ENCODE results near the gene PFKL.

PFKL gene

DNA sequence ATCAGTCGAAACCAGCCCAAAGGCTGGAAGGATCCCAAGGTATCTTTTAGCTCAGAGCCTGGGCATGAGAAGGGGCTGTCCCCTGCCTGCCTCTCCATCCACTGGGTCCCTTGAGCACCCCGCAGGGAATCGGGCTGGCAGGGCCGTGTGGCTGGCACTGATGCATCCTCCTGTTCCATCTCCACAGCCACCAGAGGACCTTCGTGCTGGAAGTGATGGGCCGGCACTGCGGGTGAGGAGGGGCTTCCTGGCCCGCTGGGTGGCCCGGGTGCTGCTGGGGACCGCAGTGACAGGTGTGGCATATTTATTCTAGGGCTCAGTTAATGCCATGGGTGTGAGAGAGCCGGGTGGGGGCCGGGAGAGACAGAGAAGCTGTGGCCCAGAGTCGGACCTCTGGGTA lies 13.6 kb downstream of the PFKL start:
- no peak overlapping the region for H3K4me3 ChIP-seq (ENCODE audit: low read depth, low read length)
- TF ChIP-seq, protein P1, sequence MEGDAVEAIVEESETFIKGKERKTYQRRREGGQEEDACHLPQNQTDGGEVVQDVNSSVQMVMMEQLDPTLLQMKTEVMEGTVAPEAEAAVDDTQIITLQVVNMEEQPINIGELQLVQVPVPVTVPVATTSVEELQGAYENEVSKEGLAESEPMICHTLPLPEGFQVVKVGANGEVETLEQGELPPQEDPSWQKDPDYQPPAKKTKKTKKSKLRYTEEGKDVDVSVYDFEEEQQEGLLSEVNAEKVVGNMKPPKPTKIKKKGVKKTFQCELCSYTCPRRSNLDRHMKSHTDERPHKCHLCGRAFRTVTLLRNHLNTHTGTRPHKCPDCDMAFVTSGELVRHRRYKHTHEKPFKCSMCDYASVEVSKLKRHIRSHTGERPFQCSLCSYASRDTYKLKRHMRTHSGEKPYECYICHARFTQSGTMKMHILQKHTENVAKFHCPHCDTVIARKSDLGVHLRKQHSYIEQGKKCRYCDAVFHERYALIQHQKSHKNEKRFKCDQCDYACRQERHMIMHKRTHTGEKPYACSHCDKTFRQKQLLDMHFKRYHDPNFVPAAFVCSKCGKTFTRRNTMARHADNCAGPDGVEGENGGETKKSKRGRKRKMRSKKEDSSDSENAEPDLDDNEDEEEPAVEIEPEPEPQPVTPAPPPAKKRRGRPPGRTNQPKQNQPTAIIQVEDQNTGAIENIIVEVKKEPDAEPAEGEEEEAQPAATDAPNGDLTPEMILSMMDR (IDR thresholded peaks at IDR 0.05; ENCODE audit: control insufficient read depth, extremely low read depth, insufficient read depth) = no peak
- no peak for DNase-seq (ENCODE audit: low read depth)

DNA sequence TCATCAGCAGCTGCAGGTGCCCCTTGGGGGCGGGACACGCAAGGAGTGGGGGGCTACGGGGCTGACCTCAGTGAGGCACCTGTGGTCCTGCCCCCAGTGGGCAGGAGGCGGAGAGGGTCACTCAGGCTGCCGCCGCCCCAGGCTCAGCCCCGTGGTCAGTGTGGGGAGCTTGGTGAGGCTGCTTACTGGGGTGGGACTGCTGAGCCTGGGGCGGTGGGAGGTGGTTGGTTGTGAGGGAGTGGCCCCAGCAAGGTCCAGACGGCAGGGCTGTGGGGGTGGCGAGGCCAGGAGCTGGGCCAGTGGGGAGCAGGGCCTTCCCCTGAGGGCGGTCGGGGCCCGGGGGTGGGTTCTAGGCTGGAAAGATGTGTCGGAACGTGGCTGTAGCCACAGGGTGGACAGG lies 14.3 kb downstream of the PFKL start:
- TF ChIP-seq, protein P1 (IDR thresholded peaks at IDR 0.05; ENCODE audit: control insufficient read depth, extremely low read depth, insufficient read depth) = no peak
- DNase-seq (ENCODE audit: low read depth) = no peak
- H3K4me3 ChIP-seq (ENCODE audit: low read depth, low read length) = no peak overlapping the region

DNA sequence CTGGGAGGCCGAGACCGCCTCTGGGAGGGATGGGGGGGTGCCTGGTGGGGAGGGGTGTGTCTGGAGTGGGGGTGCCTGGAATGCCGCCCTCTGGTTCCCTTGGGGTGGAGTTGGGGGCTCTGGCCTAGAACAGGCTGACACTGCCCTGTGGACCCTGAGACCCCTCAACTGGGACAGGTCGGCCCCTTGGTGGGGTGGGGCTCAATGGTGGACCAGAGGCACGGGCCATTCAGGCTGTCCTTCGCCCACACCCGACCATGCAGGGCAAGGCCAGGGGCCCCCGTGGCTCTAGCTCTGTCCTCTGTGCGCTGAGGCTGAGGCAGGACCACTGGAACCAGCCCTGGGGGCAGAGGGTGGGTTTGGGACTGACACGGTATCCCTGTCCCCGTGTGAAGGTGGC lies 14.7 kb downstream of the PFKL start:
- TF ChIP-seq, protein P1 (IDR thresholded peaks at IDR 0.05; ENCODE audit: control insufficient read depth, extremely low read depth, insufficient read depth) = no peak
- no peak for DNase-seq (ENCODE audit: low read depth)
- H3K4me3 ChIP-seq (ENCODE audit: low read depth, low read length) = no peak overlapping the region

DNA sequence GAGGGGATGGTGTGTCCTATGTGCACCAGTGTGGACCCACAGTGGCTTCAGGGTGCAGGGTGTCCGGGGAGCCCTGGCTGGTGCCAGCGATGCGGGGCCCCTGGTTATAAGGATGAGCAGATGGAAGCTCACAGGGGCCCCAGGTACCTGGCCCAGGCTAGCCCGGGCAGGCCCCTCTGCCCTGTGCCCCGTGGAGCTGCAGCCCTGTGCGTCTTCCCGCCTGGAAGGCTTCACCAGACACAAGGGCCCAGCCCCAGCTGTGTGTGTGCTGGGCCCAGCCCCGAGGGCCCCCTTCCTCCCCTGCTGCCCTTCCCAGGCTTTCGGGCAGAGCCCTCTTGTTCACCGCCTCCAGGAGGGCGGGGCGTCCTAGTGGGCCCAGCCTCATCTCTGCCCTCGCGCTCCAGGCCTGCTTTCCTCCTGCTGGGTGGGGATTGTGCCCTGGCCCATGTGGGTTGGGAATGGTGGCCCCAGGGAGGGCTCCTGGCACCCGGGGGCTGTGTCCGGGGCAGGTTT lies 15.9 kb downstream of the PFKL start:
- no peak overlapping the region for H3K4me3 ChIP-seq (ENCODE audit: low read depth, low read length)
- TF ChIP-seq, protein P1 (IDR thresholded peaks at IDR 0.05; ENCODE audit: control insufficient read depth, extremely low read depth, insufficient read depth) = no peak
- DNase-seq (ENCODE audit: low read depth) = no peak

DNA sequence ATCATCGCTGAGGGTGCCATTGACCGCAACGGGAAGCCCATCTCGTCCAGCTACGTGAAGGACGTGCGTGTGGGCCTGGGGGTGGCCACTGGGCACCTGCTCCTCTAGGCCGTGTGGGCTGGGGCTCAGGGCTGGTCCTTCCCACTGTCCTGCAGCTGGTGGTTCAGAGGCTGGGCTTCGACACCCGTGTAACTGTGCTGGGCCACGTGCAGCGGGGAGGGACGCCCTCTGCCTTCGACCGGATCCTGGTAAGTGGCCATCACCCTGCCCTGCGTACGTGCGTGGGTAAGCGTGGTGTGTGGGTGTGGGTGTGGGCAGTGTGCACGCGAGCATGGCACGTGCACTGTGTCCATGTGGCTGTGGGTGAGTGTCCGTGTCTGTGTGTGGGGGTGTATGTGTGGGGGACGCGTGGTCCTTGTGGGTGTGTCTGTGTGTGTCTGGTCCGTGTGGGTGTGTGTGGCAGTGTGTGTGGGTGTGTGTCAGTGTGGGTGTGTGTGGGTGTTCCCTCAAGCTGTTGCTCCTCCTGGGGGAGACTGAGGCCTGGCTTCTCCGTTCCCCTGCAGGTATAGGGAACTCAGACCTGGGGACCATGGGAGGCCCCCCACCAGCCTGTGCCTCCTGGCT lies 16.5 kb downstream of the PFKL start:
- TF ChIP-seq, protein P1 (IDR thresholded peaks at IDR 0.05; ENCODE audit: control insufficient read depth, extremely low read depth, insufficient read depth) = no peak
- no peak for DNase-seq (ENCODE audit: low read depth)
- no peak overlapping the region for H3K4me3 ChIP-seq (ENCODE audit: low read depth, low read length)

DNA sequence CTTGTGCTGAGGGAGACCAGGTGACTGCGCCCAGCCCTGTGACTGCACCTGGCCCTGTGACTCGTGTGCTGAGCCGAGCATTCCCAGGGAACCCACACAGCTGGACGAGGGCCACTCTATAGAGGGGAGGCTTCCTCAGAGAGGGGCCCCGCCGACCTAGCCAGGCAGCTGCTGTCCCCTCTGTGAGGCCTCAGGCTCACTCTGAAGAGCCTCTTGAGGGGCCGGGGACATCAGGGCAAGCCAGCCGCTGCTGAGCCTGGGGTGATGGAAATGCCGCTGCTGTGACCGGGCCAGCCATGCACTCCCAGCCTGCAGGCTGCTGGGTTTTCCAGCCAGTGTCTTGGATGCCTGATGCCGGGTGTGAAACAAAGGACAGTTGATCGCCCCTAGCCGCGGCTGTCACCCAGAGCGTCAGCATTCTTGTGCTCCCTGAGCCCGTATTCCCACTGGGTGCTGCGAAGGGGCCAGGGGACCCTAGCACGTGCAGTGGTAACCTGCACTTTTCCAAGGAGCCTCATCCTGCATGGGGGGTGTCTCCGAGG lies 17.5 kb downstream of the PFKL start:
- no peak for DNase-seq (ENCODE audit: low read depth)
- no peak overlapping the region for H3K4me3 ChIP-seq (ENCODE audit: low read depth, low read length)
- TF ChIP-seq, protein P1 (IDR thresholded peaks at IDR 0.05; ENCODE audit: control insufficient read depth, extremely low read depth, insufficient read depth) = no peak

DNA sequence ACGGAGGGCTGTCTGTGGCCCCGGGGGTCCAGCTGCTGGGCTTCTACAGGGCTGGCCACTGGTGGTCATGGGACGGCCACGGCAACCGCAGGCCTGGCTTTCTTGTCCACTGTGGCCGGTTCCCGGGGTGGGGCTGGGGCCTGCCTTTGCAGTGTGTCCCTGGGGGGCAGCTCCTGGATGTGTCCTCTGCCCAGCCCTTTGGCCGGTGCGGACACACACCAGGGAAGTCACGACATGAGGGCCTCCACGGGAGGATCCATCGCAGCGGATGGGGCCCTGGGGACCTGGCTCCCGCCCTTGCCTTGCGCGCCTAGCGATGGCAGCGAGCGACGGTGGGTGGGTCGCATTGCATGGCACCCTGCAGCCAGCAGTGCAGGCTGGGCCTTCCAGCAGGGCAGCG lies 18.0 kb downstream of the PFKL start:
- no peak for DNase-seq (ENCODE audit: low read depth)
- TF ChIP-seq, protein P1 (IDR thresholded peaks at IDR 0.05; ENCODE audit: control insufficient read depth, extremely low read depth, insufficient read depth) = no peak
- H3K4me3 ChIP-seq (ENCODE audit: low read depth, low read length) = no peak overlapping the region
